IPS DF 6.9 (cell line): ENCODE results near the gene ZMAT5.

Experiments
- DNase-seq: peaks from one replicate; pipeline ENCODE4 v3.0.0-alpha.2; 2013; ENCODE audit warnings: low read depth, low spot score
- H3K27ac ChIP-seq: one replicate; pipeline ENCODE4 v1.5.1; 2013; ENCODE audit warnings: low read length, control low read depth
- H3K27me3 ChIP-seq: 2 replicates; pipeline ENCODE4 v1.6.1; 2013; ENCODE audit warnings: mild to moderate bottlenecking, low read length; ENCODE audit not compliant: control insufficient read depth, insufficient read depth
- H3K36me3 ChIP-seq: 2 replicates; pipeline ENCODE4 v1.6.1; 2013; ENCODE audit warnings: low read length; ENCODE audit not compliant: control insufficient read depth, insufficient read depth
- H3K4me1 ChIP-seq: 2 replicates; pipeline ENCODE4 v1.6.1; 2013; ENCODE audit warnings: low read length; ENCODE audit not compliant: control insufficient read depth, insufficient read depth
- H3K4me3 ChIP-seq: 2 replicates; pipeline ENCODE4 v1.5.1; 2013; ENCODE audit warnings: mild to moderate bottlenecking, low read length
- H3K9me3 ChIP-seq: 2 replicates; pipeline ENCODE4 v1.6.1; 2013; ENCODE audit warnings: low read length, inconsistent platforms; ENCODE audit not compliant: control insufficient read depth, insufficient read depth
- WGBS: extraction: QIAGEN DNeasy Blood & Tissue Kit; methylation state at CpG from one replicate; pipeline ENCODE4 v1.1.7; 2013; ENCODE audit warnings: mixed read lengths, missing lambda C conversion rate; ENCODE audit not compliant: insufficient read length, insufficient coverage; 5-methylcytosine and 5-hydroxymethylcytosine counted together

ZMAT5 gene

DNA sequence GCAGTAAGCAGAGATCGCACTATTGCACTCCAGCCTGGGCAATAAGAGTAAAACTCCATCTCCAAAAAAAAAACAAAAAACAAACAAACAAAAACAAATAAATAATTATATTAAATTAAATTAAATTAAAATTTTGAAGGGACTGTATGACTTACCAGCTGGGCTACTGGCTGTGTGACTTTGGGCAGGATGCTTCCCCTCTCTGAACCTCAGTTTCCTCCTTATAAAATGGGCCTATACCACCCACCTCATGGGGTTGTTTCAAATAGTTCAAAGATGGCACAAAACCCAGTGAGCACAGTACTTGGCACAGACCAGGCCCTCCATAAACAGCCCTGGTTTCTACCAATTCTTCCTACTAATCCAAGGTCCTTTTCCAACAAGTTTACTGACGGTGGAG is 36.4 kb upstream of the ZMAT5 start:
- no peaks in the 10 kb centered on the region for H3K27me3 ChIP-seq
- peaks cover 18% of the 10 kb centered on the region for H3K36me3 ChIP-seq
- DNase-seq, result no peak
- H3K4me3 ChIP-seq, result no peak overlapping the region
- no peaks in the 10 kb centered on the region for H3K4me1 ChIP-seq
- WGBS, result no CpG with 5 or more reads among the region's 2 CpGs
- H3K27ac ChIP-seq, result no peak overlapping the region
- no peaks in the 10 kb centered on the region for H3K9me3 ChIP-seq

DNA sequence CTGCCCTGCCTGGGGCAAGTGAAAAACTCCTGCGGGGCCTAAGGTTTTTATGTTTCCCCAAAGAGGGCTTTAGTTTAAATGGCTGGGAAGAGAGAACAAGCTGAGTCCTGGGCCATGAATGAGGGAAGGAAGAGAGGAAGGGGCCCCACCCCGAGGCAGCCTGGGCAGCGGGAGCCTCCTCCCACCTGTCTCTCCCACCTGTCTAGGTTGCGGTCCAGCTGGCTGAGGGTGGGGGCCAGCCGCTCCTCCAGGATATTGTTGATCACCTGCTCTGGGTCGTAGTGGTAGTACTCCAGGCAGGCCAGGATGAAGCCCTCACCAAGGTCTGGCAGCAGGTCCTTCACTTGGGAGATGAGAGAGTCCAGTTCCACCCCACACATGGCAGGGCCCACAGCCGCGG is 35.0 kb upstream of the ZMAT5 start:
- WGBS, result no CpG with 5 or more reads among the region's 8 CpGs
- Histone ChIP-seq H3K9me3 (no peaks in the 10 kb centered on the region), H3K4me3 (no peak overlapping the region), H3K36me3 (peaks cover 16% of the 10 kb centered on the region), H3K27me3 (no peaks in the 10 kb centered on the region), H3K4me1 (no peaks in the 10 kb centered on the region), H3K27ac (no peak overlapping the region)
- DNase-seq, result no peak

DNA sequence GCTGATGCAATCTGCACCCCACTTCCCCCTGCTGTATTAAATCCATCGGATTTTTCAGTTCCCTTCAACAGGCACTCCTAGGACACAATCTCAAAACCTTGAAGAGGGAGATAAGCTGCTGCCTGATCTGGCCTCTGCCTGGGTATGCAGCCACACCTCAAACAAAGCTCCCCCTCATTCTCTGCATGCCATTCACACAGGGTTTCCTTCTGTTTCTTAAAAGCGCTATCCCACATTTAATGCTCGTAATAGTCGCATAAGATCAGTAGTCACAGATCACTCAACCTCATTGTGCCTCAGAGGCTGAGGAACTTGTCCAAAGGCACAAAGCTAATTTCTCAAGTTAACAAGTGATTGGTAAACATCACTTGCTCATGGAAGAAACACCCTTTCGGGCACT is 34.3 kb upstream of the ZMAT5 start:
- no peaks in the 10 kb centered on the region for H3K27me3 ChIP-seq
- peaks cover 13% of the 10 kb centered on the region for H3K36me3 ChIP-seq
- no peak overlapping the region for H3K27ac ChIP-seq
- no peaks in the 10 kb centered on the region for H3K4me1 ChIP-seq
- no CpG with 5 or more reads among the region's 5 CpGs for WGBS
- H3K4me3 ChIP-seq, result no peak overlapping the region
- DNase-seq, result no peak
- H3K9me3 ChIP-seq, result no peaks in the 10 kb centered on the region

DNA sequence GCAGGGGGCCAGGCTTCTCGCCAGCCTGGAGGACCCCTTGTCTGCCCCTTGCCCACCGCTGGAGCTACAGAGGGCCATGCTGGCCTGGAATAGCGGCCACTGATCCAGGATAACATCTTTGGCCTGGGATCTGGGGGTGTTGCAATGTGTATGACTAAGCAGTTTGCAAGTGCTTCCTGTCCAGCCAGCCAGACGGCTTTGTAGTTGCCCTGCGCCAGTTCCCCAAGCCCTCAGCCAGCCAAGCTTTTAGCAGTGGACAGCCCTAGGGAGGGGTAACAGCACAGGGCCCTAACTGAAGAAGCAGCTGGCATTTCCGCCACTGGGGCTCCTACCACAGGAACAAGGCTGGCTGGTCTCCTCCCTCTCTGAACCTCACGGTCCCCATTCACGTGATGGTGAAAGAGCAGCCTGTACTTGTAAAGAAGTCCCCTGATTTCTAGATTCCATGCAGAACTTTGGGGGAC is 32.4 kb upstream of the ZMAT5 start:
- Histone ChIP-seq H3K27me3 (no peaks in the 10 kb centered on the region), H3K4me3 (no peak overlapping the region), H3K9me3 (no peaks in the 10 kb centered on the region), H3K4me1 (no peaks in the 10 kb centered on the region), H3K27ac (no peak overlapping the region), H3K36me3 (peaks cover 5% of the 10 kb centered on the region; the same call in 1 of the 2 replicates)
- WGBS, result no CpG with 5 or more reads among the region's 8 CpGs
- DNase-seq, result no peak

DNA sequence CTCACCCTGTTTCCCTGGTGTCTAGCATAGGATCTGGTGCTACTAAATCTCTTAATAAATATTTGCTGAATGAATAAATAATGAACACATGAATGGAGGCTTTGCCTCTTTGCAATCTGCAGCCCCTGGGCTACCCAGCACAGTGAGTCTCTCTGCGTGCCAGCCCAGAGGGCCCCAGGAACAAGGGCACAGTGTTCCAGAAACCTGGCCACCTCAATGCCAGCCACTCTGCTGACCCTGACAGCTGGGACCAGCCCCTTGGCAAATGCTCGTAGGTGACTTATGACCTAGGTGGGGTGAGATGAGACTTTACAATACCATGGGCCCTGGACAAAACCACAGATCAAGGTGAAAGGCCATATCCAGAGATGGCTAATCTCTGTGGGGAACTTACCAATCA is 32.0 kb upstream of the ZMAT5 start:
- peaks cover 5% of the 10 kb centered on the region; the same call in 1 of the 2 replicates for H3K36me3 ChIP-seq
- H3K4me3 ChIP-seq, result no peak overlapping the region
- H3K4me1 ChIP-seq, result no peaks in the 10 kb centered on the region
- no peaks in the 10 kb centered on the region for H3K27me3 ChIP-seq
- no peaks in the 10 kb centered on the region for H3K9me3 ChIP-seq
- H3K27ac ChIP-seq, result no peak overlapping the region
- WGBS, result no CpG with 5 or more reads among the region's 2 CpGs
- DNase-seq, result no peak

DNA sequence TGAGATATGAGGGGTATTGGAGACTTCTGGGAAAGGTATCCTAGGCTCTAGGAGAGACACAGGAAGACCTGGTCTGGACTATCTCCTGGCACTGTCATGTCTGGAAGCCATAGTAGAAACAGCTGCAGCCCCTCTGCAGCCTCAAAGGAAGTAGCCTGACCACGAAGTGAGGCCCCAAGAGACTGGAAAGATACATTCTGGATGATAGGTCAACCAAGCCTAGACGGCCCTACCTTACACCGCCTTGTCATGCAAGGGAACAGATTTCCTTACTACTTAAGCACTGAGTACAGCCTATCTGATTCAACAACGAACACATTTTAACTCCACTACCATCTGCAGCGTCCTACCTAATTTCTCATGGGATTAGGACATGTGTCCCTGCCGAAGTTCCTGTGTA is 31.5 kb upstream of the ZMAT5 start:
- Histone ChIP-seq H3K4me3 (no peak overlapping the region), H3K27me3 (no peaks in the 10 kb centered on the region), H3K4me1 (no peaks in the 10 kb centered on the region), H3K36me3 (peaks cover 8% of the 10 kb centered on the region), H3K9me3 (no peaks in the 10 kb centered on the region), H3K27ac (no peak overlapping the region)
- no CpG with 5 or more reads among the region's 6 CpGs for WGBS
- no peak for DNase-seq

DNA sequence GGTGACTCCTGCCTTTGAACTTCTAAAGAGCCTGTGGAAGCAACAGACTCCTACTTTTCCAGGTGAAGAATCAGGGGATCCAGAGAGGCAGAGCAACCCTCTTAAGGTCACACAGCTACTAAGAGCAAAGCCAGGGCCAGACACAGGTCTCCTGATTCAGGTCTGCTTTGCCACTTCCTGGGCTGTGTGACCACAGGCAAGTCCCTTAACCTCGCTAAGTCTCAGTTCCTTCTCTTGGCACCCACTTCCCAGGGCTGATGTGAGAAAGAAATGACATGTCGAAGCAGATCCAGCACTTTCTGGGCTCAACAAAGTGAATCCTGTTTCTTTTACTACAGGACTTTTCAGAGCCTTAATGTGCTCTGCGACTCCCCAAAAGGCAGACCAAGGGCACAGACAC is 30.5 kb upstream of the ZMAT5 start:
- WGBS, result no CpG with 5 or more reads among the region's 3 CpGs
- Histone ChIP-seq H3K36me3 (peaks cover 13% of the 10 kb centered on the region), H3K4me1 (no peaks in the 10 kb centered on the region), H3K27ac (no peak overlapping the region), H3K27me3 (no peaks in the 10 kb centered on the region), H3K4me3 (no peak overlapping the region), H3K9me3 (no peaks in the 10 kb centered on the region)
- DNase-seq, result no peak

DNA sequence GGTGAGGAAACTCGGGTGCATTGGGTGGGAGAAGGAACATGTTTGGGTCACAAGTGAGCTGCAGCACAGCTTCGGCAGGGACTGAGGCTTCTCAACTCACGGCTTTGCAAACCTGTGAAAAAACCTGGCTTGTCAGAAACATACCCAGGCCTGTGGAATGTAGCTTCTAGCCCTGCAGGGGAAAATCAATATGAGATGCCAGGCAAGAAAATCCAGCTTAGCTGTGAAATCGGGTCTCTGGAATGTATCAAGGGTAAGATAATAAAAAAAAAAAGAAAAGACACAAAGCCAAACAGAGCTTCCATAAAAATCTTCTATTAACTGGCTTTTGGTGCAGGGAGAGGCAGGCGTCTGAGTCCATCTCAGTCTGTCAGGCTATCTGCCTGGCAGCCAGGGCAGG is 28.9 kb upstream of the ZMAT5 start:
- H3K27me3 ChIP-seq, result no peaks in the 10 kb centered on the region
- no peaks in the 10 kb centered on the region for H3K9me3 ChIP-seq
- no CpG with 5 or more reads among the region's 5 CpGs for WGBS
- no peaks in the 10 kb centered on the region for H3K4me1 ChIP-seq
- peaks cover 13% of the 10 kb centered on the region for H3K36me3 ChIP-seq
- DNase-seq, result no peak
- no peak overlapping the region for H3K4me3 ChIP-seq
- H3K27ac ChIP-seq, result no peak overlapping the region

DNA sequence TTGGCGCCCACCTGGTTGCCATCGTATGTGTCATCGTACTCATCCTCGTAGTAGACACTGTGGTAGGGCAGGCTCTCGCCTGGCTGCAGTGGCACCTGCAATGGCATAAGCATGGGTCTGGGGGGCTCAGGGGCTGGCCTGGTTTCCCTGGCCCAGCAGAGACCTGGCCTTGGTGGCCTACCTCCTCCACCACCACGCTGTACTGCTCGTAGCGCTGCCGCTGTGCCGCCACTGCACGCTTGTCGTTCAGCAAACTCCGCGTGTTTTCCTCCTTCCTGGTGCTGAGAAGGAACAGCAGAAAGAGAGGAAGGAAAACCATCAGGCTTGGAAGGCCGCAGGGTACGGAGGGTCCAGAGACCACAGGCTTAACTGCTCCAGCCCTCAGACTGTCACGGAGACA is 26.6 kb upstream of the ZMAT5 start:
- no peak for DNase-seq
- H3K27ac ChIP-seq, result no peak overlapping the region
- no CpG with 5 or more reads among the region's 17 CpGs for WGBS
- no peak overlapping the region for H3K4me3 ChIP-seq
- no peaks in the 10 kb centered on the region for H3K9me3 ChIP-seq
- H3K27me3 ChIP-seq, result no peaks in the 10 kb centered on the region
- H3K4me1 ChIP-seq, result no peaks in the 10 kb centered on the region
- peaks cover 24% of the 10 kb centered on the region for H3K36me3 ChIP-seq

DNA sequence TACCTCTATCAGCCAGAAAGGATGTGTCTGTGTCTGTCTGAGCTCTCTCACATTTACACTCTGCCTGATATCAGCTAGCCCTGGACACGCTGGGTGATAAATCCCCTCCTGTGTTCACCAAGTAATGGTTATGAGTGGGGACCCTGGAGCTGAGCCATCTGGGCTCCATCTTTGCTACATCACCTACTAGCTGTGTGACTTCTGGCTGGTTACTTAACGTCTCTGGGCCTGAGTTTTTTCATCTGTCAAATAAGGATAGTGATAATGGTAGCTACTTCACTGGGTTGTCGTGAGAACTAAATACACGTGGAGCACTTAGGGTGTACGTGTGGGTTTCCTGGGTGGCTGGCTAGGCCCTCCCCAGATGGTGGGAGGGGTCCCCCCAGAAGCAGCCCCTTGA is 23.3 kb upstream of the ZMAT5 start:
- Histone ChIP-seq H3K4me1 (no peaks in the 10 kb centered on the region), H3K9me3 (no peaks in the 10 kb centered on the region), H3K27ac (no peak overlapping the region), H3K4me3 (no peak overlapping the region), H3K27me3 (no peaks in the 10 kb centered on the region), H3K36me3 (peaks cover 24% of the 10 kb centered on the region)
- WGBS, result no CpG with 5 or more reads among the region's 5 CpGs
- no peak for DNase-seq

DNA sequence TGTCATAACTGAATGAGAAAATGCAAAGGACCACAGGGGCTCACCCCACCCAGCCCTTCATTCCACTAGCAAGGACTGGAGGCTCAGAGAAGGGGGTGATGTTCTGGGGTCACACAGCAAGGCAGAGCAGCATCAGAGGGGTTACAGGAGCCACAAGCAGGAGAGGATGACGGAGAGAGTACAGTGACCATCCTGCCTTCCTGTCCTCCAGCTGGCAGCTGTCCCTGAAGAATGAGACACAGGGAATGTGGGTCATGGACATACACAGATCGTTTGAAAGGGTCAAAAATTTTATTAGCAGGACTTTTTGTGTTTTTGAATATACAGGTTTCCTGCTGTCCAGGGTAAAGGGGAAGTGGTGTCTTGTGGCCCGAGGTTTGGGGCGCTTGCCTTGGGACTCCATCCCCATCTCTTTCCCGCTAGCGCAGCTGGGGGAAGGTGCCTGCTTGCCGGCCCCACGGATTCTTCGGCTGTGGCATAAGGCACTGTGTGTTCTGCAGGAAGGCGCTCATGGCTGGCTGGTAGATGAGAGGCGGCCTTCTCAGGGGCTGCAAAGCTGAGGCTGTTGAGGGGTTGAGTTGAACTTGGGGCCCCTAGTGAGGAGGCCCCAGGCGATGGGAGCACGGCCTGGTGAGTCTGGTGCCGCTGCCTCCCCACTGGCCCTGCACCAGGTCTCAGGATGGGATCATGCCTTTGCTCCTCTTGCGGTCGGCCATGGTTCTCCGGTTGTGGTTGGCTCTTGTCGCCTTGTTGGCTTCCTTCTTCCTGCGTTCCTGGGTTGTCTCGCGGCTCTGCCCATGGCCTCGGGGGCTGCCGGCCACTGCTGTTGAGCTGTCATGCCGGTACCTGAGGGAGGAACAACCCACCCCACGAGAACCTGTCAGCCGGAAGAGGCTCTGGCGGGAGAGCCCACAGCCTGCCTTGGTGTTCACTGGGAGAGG is 21.8 kb upstream of the ZMAT5 start:
- Histone ChIP-seq H3K4me1 (no peaks in the 10 kb centered on the region), H3K36me3 (peaks cover 24% of the 10 kb centered on the region), H3K4me3 (no peak overlapping the region), H3K27me3 (no peaks in the 10 kb centered on the region), H3K27ac (no peak overlapping the region), H3K9me3 (no peaks in the 10 kb centered on the region)
- WGBS, result no CpG with 5 or more reads among the region's 27 CpGs
- DNase-seq, result no peak
